Activated CD4-positive, alpha-beta memory T cell treated with anti-CD3 and anti-CD28 coated beads, Interleukin-2, amount 10 ng/mL, durations not matched to agents 7 days and 5 days (primary cell): ENCODE results near the gene IFITM2. TPM values are rescaled to one million over a fixed set of nuclear protein-coding genes. Genes with fewer than 3 reads are reported as not detected.

Source experiments
- CTCF ChIA-PET: fragments of 350-600 bp; sonication (Branson Sonifier 250); formaldehyde crosslinking; loops from one replicate; lab custom pipeline; 2021; ENCODE audit warnings: antibody characterized with exemption, inconsistent platforms; lab: Charles Lee
- POLR2A ChIA-PET: fragments of 350-600 bp; sonication (Branson Sonifier 250); formaldehyde crosslinking; loops from one replicate; lab custom pipeline; 2021; ENCODE audit warnings: antibody characterized with exemption; lab: Charles Lee
- DNase-seq: peaks from one replicate; pipeline ENCODE4 v3.0.0-alpha.2; 2020
- H3K27ac Mint-ChIP-seq: one replicate; pipeline ENCODE4 v1.8.0; 2021; ENCODE audit warnings: mild to moderate bottlenecking, mixed read lengths
- H3K27me3 Mint-ChIP-seq: one replicate; pipeline ENCODE4 v1.8.0; 2021; ENCODE audit warnings: mixed read lengths
- H3K36me3 Mint-ChIP-seq: one replicate; pipeline ENCODE4 v1.8.0; 2021; ENCODE audit warnings: low read depth, mixed read lengths
- H3K4me1 Mint-ChIP-seq: one replicate; pipeline ENCODE4 v1.8.0; 2021; ENCODE audit warnings: mixed read lengths
- H3K4me3 Mint-ChIP-seq: one replicate; pipeline ENCODE4 v1.8.0; 2021; ENCODE audit warnings: mild to moderate bottlenecking, mixed read lengths
- H3K9me3 Mint-ChIP-seq: one replicate; pipeline ENCODE4 v1.8.0; 2021; ENCODE audit warnings: mixed read lengths
- total RNA-seq, 2 experiments: library from RNA; stranded (reverse); gene quantifications; one replicate each; pipeline ENCODE4 v1.2.3, GENCODE V29; 2021

Gene IFITM2
- total RNA-seq, 2 experiments from 2014 or later: 1,637 to 1,643 TPM

DNA sequence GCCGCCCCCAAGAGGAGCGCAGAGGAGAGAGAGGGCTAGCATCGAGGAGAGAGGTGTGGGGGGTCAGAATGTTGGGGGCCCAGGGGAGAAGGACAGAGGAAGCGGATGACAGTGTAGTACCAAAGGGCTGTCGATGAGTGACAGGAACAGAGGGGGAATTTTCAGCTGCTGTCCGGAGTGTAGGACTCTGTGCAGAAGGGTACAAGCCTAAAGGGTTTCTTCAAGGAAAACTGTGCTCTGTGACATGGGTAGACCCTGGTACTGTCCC is 34.8 kb upstream of the IFITM2 start:
- no peak overlapping the region for H3K4me3 Mint-ChIP-seq
- POLR2A ChIA-PET: interaction anchor here (1.0 to 1.3 kb wide), 2 partner anchors 16 to 57 kb away, joined by 3 read pairs; partner anchors contain the start of gene PGGHG
- peaks cover 41% of the 10 kb centered on the region for H3K27me3 Mint-ChIP-seq
- peaks cover 4% of the 10 kb centered on the region for H3K9me3 Mint-ChIP-seq
- H3K36me3 Mint-ChIP-seq: peaks cover 26% of the 10 kb centered on the region
- no peak overlapping the region for H3K27ac Mint-ChIP-seq
- peaks cover 37% of the 10 kb centered on the region for H3K4me1 Mint-ChIP-seq
- CTCF ChIA-PET: no interaction called here
- no peak for DNase-seq

DNA sequence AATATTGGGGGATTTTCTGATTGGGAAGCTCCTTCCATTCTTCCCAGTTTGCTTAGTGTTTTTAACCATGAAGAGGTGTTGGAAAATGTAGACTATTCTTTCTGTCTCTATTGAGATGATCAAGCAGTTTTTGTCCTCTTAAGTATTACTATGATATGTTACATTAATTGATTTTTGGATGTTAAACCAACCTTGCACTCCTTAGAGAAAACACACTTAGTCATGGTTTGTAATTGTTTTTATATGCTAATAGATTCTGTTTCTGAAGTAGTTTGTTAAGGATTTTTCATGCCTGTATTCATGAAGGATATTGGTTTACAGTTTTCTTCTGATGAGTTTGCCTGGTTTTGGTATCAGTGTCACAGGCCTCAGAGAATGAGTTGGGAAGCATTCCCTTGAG is 31.4 kb upstream of the IFITM2 start:
- DNase-seq: no peak
- ChIA-PET CTCF (interaction anchor here (1.2 kb wide), 1 partner anchor 26 kb away, joined by 3 read pairs; no protein-coding TSS in a partner anchor), POLR2A (interaction anchor here (0.5 to 5.5 kb wide), 6 partner anchors 12 to 69 kb away, joined by 3 to 42 read pairs (median 4); partner anchors contain the start of genes BET1L, PGGHG and RIC8A)
- peaks cover 16% of the 10 kb centered on the region for H3K36me3 Mint-ChIP-seq
- no peak overlapping the region for H3K27ac Mint-ChIP-seq
- peaks cover 28% of the 10 kb centered on the region for H3K4me1 Mint-ChIP-seq
- no peak overlapping the region for H3K4me3 Mint-ChIP-seq
- H3K27me3 Mint-ChIP-seq: peaks cover 58% of the 10 kb centered on the region
- H3K9me3 Mint-ChIP-seq: peaks cover 4% of the 10 kb centered on the region

DNA sequence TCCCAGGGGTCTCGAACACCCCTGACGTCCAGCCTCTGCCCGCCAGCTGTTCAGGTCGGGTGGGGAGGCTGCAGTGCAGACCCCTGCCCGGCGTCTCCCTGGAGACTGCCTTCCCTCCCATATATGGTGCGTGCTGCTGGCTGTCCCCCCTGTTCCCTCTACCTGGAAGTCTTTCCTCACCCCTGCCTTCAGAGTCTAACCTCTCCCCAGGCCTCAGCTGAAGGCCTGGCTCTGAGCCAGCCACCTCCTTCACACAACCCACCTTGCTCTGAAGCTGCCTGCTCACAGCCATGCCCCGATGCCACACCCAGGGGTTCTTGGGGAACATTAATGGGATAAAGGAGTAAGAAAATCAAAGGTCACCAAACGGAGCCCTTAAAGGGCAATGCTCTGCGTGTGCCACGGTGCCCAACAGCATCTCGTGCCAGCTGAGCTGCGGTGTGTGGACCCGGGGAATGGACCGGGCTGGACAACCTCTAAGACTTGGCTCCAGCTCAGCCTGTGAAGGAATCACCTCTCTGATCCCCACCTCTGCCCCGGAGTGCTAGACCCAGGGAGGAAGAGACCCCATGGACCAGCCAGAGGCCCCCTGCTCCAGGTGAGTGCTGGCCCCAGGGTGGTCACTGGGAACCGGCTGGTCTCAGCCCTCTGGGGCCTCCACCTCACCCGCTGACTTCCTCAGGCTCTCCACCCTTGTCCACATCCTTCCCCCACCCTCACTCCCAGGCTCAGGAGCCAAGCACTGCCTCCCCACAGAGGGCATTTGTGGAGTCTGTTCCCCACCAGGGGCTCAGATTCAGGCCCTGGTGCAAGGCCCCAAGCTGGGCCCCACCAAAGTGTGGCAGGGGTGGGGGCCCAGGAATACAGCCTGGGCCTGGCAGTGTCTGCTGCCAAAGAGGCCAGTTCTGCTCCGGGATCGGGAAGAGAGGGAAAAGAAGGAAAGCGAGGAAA is 29.3 kb upstream of the IFITM2 start, which contains the start of gene NLRP6:
TSS of gene NLRP6 (plus strand) at position 407 of the 951 bp plus-strand sequence. CDS start at position 570, 163 bp downstream.
- H3K4me3 Mint-ChIP-seq: peak within 1 kb of the TSS; percentile 65
- peaks cover 24% of the 10 kb centered on the region for H3K36me3 Mint-ChIP-seq
- CTCF ChIA-PET: interaction anchor here (0.6 to 2.8 kb wide), 4 partner anchors 26 to 86 kb away, joined by 3 to 13 read pairs (median 3); no protein-coding TSS in a partner anchor
- POLR2A ChIA-PET: interaction anchor here (1.0 to 8.1 kb wide), 7 partner anchors 10 to 257 kb away, joined by 3 to 75 read pairs (median 14); partner anchors contain the start of genes HRAS, PGGHG and PSMD13
- DNase-seq: peak; percentile 15
- H3K4me1 Mint-ChIP-seq: peaks cover 47% of the 10 kb centered on the region
- H3K27ac Mint-ChIP-seq: peak within 1 kb of the TSS; percentile 44
- peaks cover 71% of the 10 kb centered on the region for H3K27me3 Mint-ChIP-seq
- peaks cover 4% of the 10 kb centered on the region for H3K9me3 Mint-ChIP-seq

DNA sequence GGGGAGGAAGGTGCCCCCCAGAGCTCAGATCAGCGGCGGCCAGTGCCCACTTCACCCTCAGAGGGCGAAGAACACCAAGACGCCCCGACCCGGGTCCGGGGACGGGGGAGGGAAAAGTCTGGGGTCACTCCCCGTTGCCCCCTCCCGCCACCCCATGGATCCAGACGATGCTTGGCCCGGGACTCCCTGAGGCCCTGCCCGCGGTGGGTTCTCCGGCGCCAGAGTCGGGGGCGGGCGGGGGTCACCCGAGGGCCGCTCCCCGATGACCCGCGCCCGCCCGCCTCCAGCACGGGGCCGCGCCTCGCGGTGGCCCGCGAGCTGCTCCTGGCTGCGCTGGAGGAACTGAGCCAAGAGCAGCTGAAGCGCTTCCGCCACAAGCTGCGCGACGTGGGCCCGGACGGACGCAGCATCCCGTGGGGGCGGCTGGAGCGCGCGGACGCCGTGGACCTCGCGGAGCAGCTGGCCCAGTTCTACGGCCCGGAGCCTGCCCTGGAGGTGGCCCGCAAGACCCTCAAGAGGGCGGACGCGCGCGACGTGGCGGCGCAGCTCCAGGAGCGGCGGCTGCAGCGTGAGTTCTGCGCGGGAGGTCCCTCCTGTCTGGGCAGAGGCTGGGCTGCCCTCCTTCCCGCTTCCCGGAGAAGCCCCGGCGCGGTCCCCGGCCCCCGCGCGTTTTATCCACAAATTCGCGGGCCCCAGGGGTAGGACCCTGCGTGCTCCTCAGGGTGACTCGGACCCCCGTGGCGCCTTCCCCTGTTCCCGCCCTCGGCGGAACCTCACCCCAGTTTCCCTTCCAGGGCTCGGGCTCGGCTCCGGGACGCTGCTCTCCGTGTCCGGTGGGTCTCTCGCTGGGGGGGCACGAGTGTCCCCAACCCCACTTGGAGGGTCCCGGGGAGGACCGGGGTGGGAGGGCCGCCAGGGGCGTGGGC is 28.3 kb upstream of the IFITM2 start:
- POLR2A ChIA-PET: interaction anchor here (0.7 to 8.1 kb wide), 9 partner anchors 8 to 72 kb away, joined by 3 to 75 read pairs (median 14); partner anchors contain the start of genes BET1L, PGGHG, PSMD13 and RIC8A
- Mint-ChIP-seq H3K9me3 (peaks cover 4% of the 10 kb centered on the region), H3K4me3 (peak overlapping the region; percentile 65), H3K36me3 (peaks cover 24% of the 10 kb centered on the region), H3K27ac (no peak overlapping the region), H3K4me1 (peaks cover 47% of the 10 kb centered on the region), H3K27me3 (peaks cover 69% of the 10 kb centered on the region)
- peak; percentile 19 for DNase-seq
- CTCF ChIA-PET: interaction anchor here (1.0 to 2.8 kb wide), 3 partner anchors 25 to 37 kb away, joined by 3 to 13 read pairs (median 4); no protein-coding TSS in a partner anchor

DNA sequence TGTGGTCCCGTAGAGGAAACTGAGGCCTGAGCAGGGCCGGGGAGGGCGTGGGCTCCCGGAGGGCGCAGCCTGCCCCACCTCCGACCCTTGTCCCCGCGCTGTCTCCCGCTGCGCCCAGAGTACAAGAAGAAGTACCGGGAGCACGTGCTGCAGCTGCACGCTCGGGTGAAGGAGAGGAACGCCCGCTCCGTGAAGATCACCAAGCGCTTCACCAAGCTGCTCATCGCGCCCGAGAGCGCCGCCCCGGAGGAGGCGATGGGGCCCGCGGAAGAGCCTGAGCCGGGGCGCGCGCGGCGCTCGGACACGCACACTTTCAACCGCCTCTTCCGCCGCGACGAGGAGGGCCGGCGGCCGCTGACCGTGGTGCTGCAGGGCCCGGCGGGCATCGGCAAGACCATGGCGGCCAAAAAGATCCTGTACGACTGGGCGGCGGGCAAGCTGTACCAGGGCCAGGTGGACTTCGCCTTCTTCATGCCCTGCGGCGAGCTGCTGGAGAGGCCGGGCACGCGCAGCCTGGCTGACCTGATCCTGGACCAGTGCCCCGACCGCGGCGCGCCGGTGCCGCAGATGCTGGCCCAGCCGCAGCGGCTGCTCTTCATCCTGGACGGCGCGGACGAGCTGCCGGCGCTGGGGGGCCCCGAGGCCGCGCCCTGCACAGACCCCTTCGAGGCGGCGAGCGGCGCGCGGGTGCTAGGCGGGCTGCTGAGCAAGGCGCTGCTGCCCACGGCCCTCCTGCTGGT is 27.5 kb upstream of the IFITM2 start:
- peak overlapping the region; percentile 69 for H3K4me3 Mint-ChIP-seq
- peak; percentile 54 for DNase-seq
- peaks cover 47% of the 10 kb centered on the region for H3K4me1 Mint-ChIP-seq
- ChIA-PET CTCF (interaction anchor here (1.1 to 2.8 kb wide), 5 partner anchors 25 to 38 kb away, joined by 3 to 13 read pairs (median 4); no protein-coding TSS in a partner anchor), POLR2A (interaction anchor here (0.7 to 8.1 kb wide), 9 partner anchors 8 to 73 kb away, joined by 3 to 75 read pairs (median 14); partner anchors contain the start of genes BET1L, PGGHG and RIC8A)
- H3K27ac Mint-ChIP-seq: peak overlapping the region; percentile 66
- peaks cover 24% of the 10 kb centered on the region for H3K36me3 Mint-ChIP-seq
- peaks cover 68% of the 10 kb centered on the region for H3K27me3 Mint-ChIP-seq
- peaks cover 4% of the 10 kb centered on the region for H3K9me3 Mint-ChIP-seq

DNA sequence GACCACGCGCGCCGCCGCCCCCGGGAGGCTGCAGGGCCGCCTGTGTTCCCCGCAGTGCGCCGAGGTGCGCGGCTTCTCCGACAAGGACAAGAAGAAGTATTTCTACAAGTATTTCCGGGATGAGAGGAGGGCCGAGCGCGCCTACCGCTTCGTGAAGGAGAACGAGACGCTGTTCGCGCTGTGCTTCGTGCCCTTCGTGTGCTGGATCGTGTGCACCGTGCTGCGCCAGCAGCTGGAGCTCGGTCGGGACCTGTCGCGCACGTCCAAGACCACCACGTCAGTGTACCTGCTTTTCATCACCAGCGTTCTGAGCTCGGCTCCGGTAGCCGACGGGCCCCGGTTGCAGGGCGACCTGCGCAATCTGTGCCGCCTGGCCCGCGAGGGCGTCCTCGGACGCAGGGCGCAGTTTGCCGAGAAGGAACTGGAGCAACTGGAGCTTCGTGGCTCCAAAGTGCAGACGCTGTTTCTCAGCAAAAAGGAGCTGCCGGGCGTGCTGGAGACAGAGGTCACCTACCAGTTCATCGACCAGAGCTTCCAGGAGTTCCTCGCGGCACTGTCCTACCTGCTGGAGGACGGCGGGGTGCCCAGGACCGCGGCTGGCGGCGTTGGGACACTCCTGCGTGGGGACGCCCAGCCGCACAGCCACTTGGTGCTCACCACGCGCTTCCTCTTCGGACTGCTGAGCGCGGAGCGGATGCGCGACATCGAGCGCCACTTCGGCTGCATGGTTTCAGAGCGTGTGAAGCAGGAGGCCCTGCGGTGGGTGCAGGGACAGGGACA is 26.7 kb upstream of the IFITM2 start:
- H3K4me3 Mint-ChIP-seq: peak overlapping the region; percentile 66
- H3K27me3 Mint-ChIP-seq: peaks cover 62% of the 10 kb centered on the region
- peaks cover 51% of the 10 kb centered on the region for H3K4me1 Mint-ChIP-seq
- peaks cover 4% of the 10 kb centered on the region for H3K9me3 Mint-ChIP-seq
- H3K36me3 Mint-ChIP-seq: peaks cover 23% of the 10 kb centered on the region
- ChIA-PET POLR2A (interaction anchor here (0.9 to 8.1 kb wide), 9 partner anchors 7 to 44 kb away, joined by 3 to 75 read pairs (median 14); partner anchors contain the start of gene PGGHG), CTCF (interaction anchor here (1.1 to 1.8 kb wide), 4 partner anchors 25 to 74 kb away, joined by 3 to 9 read pairs (median 4); no protein-coding TSS in a partner anchor)
- DNase-seq: peak; percentile 54
- peak overlapping the region; percentile 52 for H3K27ac Mint-ChIP-seq

DNA sequence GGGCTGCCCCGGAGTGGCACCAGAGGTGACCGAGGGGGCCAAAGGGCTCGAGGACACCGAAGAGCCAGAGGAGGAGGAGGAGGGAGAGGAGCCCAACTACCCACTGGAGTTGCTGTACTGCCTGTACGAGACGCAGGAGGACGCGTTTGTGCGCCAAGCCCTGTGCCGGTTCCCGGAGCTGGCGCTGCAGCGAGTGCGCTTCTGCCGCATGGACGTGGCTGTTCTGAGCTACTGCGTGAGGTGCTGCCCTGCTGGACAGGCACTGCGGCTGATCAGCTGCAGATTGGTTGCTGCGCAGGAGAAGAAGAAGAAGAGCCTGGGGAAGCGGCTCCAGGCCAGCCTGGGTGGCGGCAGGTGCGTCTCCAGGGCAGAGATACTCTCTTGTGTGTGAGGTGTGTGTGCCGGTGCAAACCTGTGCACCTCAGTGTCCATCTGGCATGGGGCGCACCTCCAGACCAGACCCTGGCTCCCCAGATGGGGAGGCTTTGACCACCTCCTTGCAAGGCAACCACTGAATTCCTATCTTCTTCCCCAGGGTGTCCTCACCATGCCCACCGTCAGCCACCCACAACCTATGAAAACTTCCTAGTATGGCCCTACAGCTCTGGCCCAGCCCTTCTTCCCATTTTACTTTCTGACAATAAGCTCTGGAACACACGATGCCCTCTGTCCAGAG is 26.0 kb upstream of the IFITM2 start:
- H3K27ac Mint-ChIP-seq: no peak overlapping the region
- DNase-seq: no peak
- ChIA-PET POLR2A (interaction anchor here (0.9 to 8.1 kb wide), 7 partner anchors 9 to 35 kb away, joined by 3 to 75 read pairs (median 14); no protein-coding TSS in a partner anchor), CTCF (interaction anchor here (1.1 to 1.8 kb wide), 3 partner anchors 31 to 74 kb away, joined by 3 to 9 read pairs (median 4); no protein-coding TSS in a partner anchor)
- peaks cover 53% of the 10 kb centered on the region for H3K4me1 Mint-ChIP-seq
- H3K9me3 Mint-ChIP-seq: peaks cover 4% of the 10 kb centered on the region
- peaks cover 18% of the 10 kb centered on the region for H3K36me3 Mint-ChIP-seq
- peaks cover 55% of the 10 kb centered on the region for H3K27me3 Mint-ChIP-seq
- peak overlapping the region; percentile 66 for H3K4me3 Mint-ChIP-seq

DNA sequence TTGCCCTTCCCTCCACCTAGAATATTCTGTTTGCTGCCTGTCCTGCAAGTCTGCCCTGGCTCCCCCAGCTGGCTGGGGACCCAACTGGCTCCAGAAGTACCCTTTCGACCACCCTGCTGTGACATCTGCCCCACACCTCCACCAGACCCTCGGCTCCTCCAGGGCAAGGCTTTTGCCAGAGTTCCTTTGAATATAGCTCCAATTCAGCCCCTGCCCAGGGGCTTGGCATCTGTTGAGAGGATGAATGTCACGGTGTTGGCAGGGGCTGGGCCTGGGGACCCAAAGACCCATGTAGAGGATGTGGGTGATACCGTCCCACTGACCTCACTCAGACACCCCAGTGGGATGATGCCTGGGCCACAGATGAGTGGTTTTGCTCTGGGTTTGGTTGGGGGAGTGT is 25.4 kb upstream of the IFITM2 start:
- peaks cover 14% of the 10 kb centered on the region for H3K36me3 Mint-ChIP-seq
- CTCF ChIA-PET: interaction anchor here (1.7 kb wide), 1 partner anchor 31 kb away, joined by 9 read pairs; no protein-coding TSS in a partner anchor
- H3K4me1 Mint-ChIP-seq: peaks cover 53% of the 10 kb centered on the region
- H3K27me3 Mint-ChIP-seq: peaks cover 54% of the 10 kb centered on the region
- POLR2A ChIA-PET: interaction anchor here (1.0 to 8.1 kb wide), 4 partner anchors 8 to 73 kb away, joined by 3 to 75 read pairs (median 10); no protein-coding TSS in a partner anchor
- peak; percentile 10 for DNase-seq
- H3K4me3 Mint-ChIP-seq: peak overlapping the region; percentile 66
- peaks cover 4% of the 10 kb centered on the region for H3K9me3 Mint-ChIP-seq
- no peak overlapping the region for H3K27ac Mint-ChIP-seq

DNA sequence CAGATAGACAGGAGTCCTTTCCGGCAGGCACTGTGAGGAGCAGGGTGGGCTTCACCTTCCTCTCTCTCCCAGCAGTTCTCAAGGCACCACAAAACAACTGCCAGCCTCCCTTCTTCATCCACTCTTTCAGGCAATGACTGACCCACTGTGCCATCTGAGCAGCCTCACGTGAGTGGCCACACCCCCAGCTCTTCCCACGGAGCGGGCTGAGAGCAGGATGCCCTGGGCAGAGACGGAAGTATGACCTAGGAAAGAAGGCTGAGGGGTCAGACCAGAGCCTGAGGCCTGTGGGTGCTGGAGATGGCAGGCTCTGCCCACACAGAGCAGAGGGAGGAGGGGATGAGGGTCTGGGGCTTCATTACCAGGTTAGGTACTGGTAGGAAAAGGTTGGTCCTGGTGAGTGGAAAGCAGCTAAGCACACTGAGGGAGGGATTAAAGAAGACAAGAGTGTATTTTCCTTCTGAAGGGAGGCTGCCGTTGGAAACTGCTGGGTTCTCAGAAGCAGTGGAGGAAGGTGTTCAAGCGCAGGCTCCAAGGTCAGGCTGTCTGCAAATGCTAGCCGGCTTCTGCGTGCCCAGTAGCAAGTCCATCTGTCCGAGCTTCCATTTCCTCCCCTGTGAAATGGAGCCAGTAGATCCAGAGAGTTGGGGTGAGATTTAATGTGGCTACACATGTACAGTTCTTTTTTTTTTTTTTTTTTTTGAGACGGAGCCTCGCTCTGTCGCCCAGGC is 24.8 kb upstream of the IFITM2 start:
- Mint-ChIP-seq H3K36me3 (peaks cover 12% of the 10 kb centered on the region), H3K4me1 (peaks cover 52% of the 10 kb centered on the region), H3K4me3 (peak overlapping the region; percentile 66), H3K27me3 (peaks cover 49% of the 10 kb centered on the region), H3K27ac (no peak overlapping the region), H3K9me3 (peaks cover under 1% of the 10 kb centered on the region)
- ChIA-PET POLR2A (interaction anchor here (1.0 to 8.1 kb wide), 3 partner anchors 15 to 76 kb away, joined by 3 to 75 read pairs (median 4); partner anchors contain the start of genes BET1L and RIC8A), CTCF (interaction anchor here (0.8 kb wide), 1 partner anchor 31 kb away, joined by 3 read pairs; no protein-coding TSS in a partner anchor)
- DNase-seq: peak; percentile 11
